Posterior cingulate gyrus (tissue), 11 donors: ENCODE measurements around the gene GRK7.
"Not testable (repeated sequence)": the region's sequence is repeated elsewhere in the genome, so short reads cannot be mapped to it uniquely, and the experiment has no call there.

ENCODE experiments used
- DNase-seq, 10 donors: peaks; one replicate each; pipeline versions ENCODE4 v3.0.0 to v3.0.0-alpha.2; 2020 to 2021; ENCODE audit warnings: mixed read lengths in 3 of 10
- intact Hi-C: fragments of 100-400 bp; cut with DNase I; formaldehyde crosslinking; loops from one replicate; pipeline ENCODE4 v1.15.1; 2023

The GRK7 gene

DNA sequence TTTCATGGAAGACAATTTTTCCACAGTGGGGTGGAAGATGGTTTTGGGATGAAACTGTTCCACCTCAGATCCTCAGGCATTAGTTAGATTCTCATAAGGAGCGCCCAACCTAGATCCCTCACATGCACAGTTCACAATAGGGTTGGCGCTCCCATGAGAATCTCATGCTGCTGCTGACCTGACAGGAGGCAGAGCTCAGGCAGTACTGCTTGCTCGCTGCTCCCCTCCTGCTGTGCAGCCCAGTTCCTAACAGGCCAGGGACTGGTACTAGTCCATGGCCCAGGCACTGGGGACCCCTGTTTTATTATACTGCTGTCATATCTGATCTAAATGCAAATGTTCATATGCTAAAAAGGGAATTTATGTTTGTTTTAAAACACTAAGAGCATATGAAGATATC is 9.8 kb upstream of the GRK7 start:
- DNase-seq: no peak
- intact Hi-C loops: no loop called here

DNA sequence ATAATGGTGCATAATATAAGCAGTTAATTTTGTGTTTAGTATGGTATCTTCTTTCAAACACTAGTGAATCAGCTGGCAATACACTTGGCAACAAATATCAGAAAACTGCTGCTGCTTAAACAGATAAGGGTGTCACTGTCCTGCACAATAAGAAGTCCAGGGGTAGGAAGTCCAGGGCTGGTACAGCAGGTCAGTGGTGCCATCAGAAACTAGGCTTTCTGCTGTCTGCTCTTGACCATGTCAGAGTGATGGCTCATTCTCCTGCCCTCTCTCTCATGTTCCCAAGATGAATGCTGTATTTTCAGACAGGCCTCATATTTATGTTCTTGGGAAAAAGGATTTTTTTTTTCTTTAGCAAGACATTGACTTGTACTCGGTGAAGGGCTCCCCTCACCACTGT is 9.2 kb upstream of the GRK7 start:
- no peak for DNase-seq
- intact Hi-C loops: no loop called here

DNA sequence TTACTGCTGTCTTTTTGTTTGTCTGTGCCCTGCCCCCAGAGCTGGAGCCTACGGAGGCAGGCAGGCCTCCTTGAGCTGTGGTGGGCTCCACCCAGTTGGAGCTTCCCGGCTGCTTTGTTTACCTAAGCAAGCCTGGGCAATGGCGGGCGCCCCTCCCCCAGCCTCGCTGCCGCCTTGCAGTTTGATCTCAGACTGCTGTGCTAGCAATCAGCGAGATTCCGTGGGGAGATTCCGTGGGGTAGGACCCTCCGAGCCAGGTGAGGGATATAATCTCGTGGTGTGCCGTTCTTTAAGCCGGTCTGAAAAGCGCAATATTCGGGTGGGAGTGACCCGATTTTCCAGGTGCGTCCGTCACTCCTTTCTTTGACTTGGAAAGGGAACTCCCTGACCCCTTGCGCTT is 656 bp upstream of the GRK7 start:
- DNase-seq, intact Hi-C loops: not testable (repeated sequence)

DNA sequence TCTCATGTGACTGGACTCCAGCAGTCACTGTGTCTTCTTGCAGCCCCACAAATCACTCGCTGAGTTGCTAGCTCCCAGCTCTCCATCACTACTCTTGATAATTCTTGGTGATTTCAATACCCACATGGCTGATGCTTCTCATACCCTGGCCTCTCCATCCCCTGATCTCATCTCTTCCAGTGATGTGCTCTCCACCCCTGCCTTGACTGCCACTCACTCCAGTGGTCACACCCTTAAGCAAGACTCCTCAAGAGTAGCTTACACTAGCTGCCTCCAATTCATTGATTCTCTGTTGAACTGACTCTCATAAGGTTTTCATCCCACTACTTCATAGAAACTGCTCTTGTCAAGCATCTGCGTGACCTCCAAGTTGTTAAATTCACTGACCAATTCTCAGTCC is 837 bp downstream of the GRK7 start:
- intact Hi-C loops: no loop called here
- DNase-seq: no peak

DNA sequence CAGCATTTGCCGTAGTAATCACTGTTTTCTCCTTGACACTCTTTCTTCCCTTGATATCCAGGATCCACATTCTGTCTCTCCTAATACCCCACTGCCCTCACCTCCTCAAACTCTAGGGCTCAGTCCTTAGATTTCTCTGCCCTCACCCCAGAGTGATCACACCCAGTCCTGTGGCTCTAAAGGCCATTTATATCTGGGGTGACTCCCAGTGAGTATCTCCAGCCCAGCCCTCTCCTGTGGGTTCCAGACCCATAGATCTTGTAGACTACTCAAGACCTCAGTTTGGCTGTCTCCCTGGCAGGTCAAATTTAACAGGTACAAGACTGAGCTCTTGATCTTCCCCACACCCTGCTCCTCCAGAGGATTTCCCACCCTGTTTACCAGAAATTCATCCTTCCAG is 1.3 kb downstream of the GRK7 start:
- DNase-seq: no peak
- intact Hi-C loops: no loop called here

DNA sequence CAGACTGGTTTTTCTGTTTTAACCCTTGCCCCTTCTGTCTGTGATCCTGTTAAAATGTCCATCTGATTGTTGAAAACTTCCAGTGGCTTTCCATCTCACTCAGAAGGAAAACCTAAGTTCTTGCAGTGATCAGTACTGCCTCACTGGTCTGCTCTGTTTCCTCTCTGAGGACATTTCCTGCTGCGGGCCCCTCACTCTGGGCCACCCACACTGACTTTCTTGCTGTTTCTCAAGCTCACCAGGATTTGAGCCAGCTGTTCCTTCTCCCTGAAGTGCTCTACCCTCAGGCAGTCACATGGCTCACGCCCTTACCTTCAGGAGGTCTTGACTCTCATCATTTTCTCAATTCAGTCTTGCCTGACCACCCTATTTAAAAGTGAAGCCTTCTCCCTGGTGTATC is 1.8 kb downstream of the GRK7 start:
- DNase-seq: no peak
- intact Hi-C loops: no loop called here

DNA sequence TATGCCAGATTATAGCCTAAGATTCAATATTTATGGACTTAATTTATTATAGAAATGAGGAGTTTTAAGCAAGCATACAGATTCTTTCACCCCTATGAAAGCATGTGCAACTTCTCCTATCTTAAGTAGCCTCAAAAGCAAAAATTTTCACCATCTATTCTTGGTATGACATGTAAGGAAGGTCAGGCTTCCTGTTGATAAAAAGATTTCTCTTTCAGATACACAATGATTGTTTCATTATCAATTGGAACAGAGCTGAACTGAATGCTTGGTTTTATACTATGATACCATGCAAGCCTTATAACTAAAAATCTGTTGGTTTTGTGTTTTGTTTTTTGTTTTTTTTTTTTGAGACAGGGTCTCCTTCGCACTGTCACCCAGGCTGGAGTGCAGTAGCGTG is 3.9 kb downstream of the GRK7 start:
- intact Hi-C loops: no loop called here
- no peak for DNase-seq

DNA sequence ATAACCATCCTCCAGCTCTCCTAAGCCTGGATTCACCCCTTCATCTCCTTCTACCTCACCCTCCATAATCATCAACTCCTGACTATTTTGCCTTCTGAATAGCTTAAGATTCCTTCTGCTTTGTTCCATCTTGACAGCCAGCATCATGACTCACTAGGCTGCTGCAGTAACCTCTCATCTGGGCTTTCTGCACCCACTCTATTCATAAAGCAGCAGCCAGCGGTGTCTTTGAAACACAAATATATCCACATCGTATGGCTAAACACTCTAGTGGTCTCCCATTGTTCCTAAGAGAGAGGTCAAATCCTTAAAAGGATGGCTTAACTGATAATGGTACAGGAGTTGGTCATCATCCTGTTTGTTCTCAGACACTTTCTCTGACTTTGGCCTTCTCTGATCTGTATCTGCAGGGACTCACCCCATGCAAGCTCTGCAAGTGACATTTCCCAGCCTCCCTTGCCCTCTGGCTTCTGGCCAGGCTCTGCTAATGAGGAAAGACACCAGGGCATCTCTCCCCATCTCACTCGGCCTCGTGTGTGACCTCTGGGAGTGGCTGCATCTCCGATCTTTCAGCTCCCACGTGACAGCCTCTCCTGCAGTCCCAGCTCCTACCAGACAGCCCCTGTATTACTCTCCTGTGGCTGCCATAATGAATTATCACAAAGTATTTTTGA is 6.2 kb downstream of the GRK7 start:
- intact Hi-C loops: no loop called here

DNA sequence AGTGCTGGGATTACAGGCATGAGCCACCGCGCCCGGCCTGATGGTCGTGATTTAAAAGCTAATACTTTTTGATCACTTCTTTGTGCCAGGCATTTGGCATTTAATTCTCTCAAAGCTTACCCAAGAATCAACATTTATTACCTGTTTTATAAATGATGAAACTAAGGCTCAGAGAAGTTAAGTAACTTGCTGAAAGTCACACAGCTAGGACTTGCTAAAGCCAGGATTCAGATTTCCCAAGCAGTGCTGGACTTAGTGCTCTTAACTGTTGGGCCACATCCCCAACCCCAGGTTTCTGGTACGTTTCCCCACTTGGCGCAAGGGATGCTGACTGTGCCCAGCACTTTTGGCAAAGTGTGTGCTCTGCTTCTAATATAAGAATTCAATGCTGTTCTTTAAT is 10.5 kb downstream of the GRK7 start:
- intact Hi-C loops: no loop called here
- no peak for DNase-seq

More for the DNA sequence above, 6.2 kb downstream of the GRK7 start:
- no peak for DNase-seq

DNA sequence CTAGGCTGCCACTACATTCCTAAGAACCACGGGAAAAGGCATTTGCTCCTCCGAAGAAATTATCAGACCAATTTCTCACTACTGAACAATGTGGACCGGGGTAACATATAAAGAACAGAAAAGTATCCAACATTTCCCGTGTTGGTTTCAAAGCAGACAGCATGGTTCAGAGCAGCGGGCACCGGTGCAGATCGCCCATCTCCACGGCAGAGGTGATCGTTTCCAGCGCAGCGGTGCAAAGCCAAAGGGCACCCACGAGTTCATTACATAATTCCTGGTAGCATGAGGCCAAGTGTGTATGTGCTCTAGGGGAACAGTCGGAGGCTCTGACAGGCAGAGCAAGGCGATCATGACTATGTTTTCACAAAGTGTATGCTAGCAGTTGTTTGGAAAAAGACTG is 13.2 kb downstream of the GRK7 start:
- intact Hi-C loops: no loop called here
- no peak for DNase-seq

DNA sequence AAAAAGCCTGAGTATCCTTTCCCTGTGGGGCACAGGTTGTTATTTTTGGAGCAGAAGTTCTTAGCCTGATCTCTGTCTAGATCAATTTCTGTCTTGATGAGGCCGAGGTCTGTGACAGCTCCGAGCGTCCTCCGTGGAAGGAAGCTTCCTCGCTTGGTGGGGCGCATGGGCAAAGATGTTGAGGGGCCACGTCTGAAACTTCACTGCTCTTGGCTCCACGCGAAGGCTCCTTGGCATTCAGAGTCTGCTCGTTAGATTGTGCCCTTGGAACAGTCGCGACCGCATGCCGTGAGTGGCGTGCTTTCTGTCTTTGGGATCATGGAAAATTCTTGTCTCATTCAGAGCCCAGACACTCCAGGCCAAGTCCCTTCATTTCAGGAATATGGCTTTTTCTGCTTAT is 13.7 kb downstream of the GRK7 start:
- intact Hi-C loops: no loop called here
- DNase-seq: no peak

DNA sequence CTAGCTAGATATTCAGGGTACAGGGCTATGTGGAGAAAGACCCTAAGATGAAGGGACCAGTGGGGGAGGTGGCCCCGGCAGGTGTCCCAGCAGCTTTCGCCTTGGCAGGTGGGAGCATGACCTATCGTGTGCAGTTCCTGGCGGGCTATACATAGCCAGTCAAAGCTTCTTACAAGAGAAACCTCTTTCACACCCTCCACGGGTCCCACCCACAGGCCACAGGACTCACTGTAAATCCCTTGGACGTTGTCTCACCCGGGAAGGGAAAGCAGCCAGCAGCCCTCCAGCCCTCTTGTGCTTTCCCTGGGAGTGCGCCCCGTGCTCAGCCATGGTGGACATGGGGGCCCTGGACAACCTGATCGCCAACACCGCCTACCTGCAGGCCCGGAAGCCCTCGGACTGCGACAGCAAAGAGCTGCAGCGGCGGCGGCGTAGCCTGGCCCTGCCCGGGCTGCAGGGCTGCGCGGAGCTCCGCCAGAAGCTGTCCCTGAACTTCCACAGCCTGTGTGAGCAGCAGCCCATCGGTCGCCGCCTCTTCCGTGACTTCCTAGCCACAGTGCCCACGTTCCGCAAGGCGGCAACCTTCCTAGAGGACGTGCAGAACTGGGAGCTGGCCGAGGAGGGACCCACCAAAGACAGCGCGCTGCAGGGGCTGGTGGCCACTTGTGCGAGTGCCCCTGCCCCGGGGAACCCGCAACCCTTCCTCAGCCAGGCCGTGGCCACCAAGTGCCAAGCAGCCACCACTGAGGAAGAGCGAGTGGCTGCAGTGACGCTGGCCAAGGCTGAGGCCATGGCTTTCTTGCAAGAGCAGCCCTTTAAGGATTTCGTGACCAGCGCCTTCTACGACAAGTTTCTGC is 15.0 kb downstream of the GRK7 start:
- intact Hi-C loops: no loop called here
- no peak for DNase-seq

DNA sequence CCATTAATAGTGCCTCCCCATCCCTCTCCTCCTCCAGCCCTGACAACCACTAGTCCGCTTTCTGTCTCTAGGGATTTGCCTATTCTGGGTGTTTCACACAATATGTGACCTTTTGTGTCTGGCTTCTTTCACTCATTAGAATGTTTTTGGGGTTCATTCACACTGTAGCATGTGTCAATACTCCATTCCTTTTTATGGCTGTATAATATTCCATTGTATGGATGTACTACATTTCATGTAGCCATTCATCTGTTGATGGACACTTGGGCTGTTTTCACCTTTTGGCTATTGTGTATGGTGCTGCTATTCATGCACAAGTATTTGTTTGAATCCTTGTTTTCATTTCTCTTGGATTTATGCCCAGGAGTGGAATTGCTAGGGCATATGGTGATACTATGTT is 16.5 kb downstream of the GRK7 start:
- intact Hi-C loops: no loop called here
- no peak for DNase-seq

DNA sequence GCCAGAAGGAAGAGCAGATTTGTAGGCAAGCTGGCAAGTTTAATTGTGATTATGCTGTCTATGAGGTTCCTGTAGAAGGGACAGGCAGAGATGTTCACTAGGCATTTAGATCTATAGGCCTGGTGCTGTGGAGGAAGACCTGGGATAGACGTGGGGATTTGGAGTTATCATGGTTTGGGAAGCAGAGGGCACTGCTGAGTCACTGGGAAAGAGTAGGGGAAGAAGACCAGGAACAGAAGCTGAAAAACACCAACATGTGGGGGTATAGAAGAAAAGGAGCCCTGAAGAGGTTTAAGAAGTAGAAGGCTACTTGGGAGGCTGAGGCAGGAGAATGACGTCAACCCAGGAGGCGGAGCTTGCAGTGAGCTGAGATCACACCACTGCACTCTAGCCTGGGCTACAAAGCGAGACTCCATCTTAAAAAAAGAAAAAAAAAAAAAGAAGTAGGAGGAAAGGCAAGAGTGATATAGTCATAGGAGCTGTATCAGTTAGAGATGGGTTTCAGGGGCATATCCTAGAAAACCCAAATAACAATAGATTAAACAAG is 19.3 kb downstream of the GRK7 start:
- DNase-seq: no peak
- intact Hi-C loops: no loop called here

DNA sequence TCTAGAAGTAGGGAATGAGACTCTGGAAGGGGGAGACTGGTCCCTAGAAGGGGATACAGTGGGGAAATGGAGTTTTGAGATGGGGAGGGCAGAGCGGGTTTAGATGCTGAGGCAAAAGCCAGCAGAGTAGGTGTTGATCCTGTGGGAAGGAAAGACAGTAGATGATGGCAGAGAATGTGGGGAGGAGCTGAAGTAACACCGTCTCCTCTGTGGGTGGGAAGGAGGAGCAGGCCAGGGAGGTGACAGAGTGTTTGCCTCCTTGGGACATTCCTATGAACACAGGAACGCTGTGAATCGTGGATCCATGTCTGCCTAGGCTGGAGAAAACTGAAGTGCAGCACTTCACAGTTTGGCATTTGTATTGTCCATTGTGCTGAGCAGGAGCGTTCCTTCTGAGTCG is 20.4 kb downstream of the GRK7 start:
- intact Hi-C loops: no loop called here
- no peak for DNase-seq

DNA sequence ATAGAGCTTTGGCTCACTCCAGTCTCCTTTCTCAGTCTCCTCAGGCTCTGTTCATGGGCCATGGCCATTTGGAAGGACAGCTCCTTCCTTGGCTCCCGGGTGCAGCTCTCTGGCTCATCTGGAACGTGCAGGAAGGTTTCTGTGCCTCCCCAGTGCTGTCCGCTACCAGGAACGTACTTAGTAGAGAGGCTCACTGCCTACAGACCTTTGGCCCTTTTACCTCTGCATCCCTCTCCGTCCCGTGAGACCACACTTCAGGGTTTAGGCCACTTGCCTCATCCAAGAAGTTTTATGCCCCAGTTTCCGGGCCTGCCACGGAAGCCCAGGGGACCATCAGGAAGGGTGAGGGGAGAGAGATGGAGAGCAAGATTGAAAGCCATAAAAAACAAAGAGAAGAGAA is 20.9 kb downstream of the GRK7 start:
- no peak for DNase-seq
- intact Hi-C loops: no loop called here

DNA sequence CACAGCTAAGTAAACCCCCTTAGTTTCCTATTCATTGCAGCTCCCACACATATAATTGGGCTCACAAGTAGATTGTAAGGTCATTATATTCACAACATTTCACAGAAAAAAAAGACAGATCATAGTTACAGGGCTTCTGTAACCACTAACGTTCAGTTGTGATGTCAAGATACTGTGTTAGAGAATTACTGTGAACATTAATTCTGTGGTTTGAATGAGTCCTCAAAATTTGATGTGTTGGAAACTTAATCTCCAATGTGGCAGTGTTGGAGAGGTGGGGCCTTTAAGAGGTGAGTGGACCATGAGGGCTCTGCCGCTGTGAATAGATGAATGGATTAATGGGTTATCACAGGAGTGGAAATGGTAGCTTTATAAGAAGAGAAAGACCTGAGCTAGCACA is 21.3 kb downstream of the GRK7 start:
- intact Hi-C loops: no loop called here

DNA sequence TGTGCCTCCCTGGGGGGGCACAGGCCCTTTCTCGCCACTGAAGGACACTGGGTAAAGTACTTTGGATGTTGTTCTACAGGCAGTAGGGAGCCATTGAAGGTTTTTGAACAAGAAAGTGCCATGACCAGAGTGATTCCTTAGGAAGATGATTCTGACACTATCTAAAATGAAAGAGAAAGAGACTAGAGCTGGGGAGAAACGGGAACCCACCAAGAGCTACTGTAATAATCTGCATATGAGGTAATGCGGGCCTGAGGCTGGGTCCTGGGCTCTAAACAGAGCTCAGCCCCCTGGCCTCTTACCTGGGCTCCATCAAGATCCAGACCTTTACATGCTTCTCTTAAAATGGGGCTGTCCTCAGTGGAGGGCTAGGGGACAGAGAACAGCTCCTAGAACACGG is 24.9 kb downstream of the GRK7 start:
- intact Hi-C loops: no loop called here
- no peak for DNase-seq

More for the DNA sequence above, 21.3 kb downstream of the GRK7 start:
- DNase-seq: no peak

DNA sequence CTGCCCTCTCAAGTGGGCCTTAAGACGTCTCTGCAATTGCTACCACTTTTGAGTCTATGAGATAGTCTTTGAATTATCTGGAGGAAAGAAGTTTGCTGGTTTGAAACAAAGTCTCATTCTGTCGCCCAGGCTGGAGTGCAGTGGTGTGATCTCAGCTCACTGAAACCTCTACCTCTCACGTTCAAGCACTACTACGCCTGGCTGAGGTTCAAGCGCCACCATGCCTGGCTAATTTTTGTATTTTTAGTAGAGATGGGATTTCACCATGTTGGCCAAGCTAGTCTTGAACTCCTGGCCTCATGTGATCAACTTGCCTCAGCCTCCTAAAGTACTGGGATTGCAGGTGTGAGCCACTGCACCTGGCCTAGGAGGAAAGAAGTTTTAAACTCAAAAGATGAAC is 25.5 kb downstream of the GRK7 start:
- DNase-seq, intact Hi-C loops: not testable (repeated sequence)

DNA sequence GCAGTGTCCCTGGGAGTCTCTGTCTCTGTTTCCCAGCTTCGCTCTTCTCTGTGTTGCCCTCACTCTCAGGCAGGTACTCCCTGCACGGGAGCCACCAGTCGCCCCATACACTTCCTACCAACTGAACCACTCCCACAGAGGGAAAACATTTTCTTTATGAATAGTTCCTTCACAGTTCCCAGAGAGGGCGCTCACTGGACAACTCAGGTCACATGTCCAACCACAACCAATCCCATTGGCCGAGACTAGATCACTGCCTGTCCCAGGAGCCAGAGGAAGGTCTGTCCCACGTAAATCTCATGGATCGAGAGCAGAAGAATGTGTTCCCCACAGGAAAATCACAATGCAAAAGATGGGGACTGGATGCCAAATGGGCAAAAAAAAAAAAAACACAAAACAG is 26.1 kb downstream of the GRK7 start:
- no peak for DNase-seq
- intact Hi-C loops: no loop called here

DNA sequence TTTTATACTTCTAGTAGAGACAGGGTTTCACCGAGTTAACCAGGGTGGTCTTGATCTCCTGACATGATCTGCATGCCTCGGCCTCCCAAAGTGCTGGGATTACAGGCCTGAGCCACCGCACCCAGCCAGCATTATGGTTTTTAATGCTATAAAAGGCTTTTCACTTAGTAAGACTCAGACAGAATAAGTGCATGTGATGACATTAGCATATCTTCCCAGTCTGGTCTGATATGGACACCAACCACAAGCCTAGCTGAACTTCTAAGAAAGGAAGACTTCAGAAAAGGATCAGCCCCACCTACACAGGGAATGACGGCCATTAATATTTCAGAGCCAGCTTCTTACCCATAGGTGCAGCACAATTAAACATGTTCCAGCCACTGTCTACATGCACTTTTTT is 27.0 kb downstream of the GRK7 start:
- intact Hi-C loops: no loop called here
- DNase-seq: no peak

DNA sequence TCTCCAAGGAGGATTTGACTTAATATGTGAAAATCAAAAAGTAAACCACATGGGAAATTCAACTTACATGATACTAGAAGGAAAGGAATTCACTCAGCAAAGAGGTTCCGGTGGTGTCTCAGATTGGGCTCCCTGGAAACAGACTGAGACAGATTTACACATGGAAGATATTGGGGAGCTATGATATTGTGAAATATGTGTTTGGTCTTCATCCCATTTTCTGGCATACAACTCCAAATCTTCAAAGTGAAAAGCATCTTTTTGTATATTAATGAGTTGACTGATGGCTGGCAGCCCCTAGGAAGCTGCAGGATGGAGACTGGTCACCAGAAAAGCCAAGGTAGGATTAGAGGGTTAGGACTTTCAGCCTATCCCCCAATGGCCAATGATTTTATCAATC is 29.3 kb downstream of the GRK7 start:
- DNase-seq: no peak
- intact Hi-C loops: no loop called here
